ENCODE measurements around the gene KRTAP9-6.
"Not testable (repeated sequence)": the region's sequence is repeated elsewhere in the genome, so short reads cannot be mapped to it uniquely, and the experiment has no call there.

DNA sequence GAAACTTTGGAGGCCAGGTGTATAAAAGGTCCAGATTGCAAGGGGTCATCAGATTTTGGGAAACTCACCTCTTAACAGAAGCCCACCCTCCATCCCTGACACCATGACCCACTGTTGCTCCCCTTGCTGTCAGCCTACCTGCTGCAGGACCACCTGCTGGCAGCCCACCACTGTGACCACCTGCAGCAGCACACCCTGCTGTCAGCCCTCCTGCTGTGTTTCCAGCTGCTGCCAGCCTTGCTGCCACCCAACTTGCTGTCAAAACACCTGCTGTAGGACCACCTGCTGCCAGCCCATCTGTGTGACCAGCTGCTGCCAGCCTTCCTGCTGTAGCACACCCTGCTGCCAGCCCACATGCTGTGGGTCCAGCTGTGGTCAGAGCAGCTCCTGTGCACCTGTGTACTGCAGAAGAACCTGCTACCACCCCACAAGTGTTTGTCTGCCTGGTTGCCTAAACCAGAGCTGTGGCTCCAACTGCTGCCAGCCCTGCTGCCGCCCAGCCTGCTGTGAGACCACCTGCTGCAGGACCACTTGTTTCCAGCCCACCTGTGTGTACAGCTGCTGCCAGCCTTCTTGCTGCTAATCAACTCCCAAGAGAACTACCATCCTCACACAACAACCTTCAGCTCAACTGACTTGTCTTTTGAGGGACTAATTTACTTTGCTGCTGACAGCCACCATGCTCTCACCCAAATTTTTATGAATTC lies 32.6 kb upstream of the KRTAP9-6 start, which contains the start of gene KRTAP9-3:
- TF ChIP-seq, protein P1, sequence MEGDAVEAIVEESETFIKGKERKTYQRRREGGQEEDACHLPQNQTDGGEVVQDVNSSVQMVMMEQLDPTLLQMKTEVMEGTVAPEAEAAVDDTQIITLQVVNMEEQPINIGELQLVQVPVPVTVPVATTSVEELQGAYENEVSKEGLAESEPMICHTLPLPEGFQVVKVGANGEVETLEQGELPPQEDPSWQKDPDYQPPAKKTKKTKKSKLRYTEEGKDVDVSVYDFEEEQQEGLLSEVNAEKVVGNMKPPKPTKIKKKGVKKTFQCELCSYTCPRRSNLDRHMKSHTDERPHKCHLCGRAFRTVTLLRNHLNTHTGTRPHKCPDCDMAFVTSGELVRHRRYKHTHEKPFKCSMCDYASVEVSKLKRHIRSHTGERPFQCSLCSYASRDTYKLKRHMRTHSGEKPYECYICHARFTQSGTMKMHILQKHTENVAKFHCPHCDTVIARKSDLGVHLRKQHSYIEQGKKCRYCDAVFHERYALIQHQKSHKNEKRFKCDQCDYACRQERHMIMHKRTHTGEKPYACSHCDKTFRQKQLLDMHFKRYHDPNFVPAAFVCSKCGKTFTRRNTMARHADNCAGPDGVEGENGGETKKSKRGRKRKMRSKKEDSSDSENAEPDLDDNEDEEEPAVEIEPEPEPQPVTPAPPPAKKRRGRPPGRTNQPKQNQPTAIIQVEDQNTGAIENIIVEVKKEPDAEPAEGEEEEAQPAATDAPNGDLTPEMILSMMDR (IDR thresholded peaks at IDR 0.05): not testable (repeated sequence)
- not testable (repeated sequence) for TF ChIP-seq POLR2A (IDR thresholded peaks at IDR 0.05)

Measured in adrenal gland (tissue), 5 donors.